ENCODE measurements around the gene UNC119. TPM values are rescaled to one million over a fixed set of nuclear protein-coding genes. Genes with fewer than 3 reads are reported as not detected.
A peak's percentile ranks its signal among the peaks of the same experiment; 100 is the strongest.
"Not testable (repeated sequence)": the region's sequence is repeated elsewhere in the genome, so short reads cannot be mapped to it uniquely, and the experiment has no call there.

Gene UNC119
- 18.8 TPM for total RNA-seq

DNA sequence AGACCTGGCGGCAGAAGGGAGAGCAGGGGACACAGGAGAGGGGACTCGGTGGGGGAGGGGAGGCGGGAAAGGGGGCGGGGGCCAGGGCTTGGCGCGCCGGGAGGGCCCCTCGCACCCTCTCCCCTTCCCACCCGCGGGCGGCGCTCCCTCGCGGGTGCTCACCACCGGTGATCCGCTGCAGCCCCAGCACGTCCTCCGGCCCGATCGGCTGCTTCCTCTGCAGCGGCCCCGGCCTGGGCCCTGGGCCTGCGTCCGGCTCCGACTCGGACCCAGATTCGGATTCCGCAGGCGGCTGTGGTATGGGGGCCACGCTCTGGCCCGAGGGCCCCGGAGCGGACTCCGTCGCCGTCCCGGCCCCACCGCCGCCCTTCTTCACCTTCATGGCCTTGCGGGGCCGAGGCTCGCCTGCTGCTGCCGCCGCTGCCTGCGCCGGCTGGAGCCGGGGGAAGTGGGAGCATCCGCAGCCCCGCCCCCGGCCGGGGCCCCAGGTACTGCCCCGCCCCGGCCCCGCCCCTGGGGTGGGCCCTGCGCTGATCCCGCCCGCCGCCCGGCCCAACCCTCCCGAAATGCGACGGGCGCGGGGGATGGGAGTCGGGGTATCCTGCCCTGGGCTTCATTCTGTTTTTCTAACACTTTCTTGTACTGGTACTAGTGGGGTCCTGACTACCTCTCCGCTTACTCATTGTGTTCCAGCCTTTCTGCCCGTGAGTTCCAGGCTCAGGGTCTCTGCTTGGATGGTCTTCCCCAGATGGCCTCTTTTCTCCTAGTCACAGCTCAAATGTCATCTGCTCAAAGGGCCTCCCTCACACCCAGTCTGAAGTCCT, at the start of gene UNC119:
Gene UNC119 (minus strand): TSS at position 449 of the 824 bp plus-strand sequence. CDS start 67 bp downstream, at position 382.
- peak; percentile 38 for DNase-seq

DNA sequence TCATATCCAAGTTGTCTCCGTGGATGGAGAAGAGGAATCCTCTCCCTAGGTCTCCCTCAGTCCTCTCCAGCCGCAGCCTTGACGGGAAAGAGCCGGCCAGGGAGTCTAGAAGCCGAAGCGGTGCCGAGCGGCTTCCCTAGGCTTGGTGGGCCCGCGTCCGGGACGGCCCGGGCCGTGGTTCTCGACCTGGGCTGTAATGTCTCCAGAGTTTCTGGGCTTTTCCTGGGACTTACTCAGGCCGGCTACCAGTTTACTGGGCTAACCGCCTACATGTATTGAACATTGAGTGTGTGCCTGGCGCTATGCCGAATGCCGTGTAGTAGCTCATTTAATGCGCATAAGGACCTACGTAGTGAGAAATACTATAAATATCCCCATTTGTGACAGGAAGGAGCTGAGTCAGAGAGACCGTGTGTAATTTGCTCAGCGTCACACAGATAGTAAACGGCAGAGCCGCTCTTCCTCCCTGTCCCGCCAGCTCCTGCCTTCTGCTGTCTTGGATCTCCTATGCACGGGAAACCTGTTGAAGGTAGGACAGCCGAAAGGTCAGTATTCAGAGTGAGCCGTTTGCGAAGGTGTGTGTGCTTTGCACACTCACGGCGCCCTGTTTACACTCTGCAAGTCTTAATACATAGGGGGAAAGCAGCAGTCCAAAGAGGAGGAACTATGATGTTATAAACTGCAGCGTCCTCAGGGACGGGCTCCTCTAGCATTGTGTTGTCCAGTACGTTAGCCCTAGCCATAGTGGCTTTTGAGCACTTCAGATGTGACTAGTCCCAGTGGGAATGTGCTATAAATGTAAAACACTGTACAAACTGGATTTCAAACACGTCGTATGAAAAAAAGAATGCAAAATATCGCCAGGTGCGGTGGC, 47.1 kb upstream of the UNC119 start:
- peak; percentile 64 for DNase-seq

DNA sequence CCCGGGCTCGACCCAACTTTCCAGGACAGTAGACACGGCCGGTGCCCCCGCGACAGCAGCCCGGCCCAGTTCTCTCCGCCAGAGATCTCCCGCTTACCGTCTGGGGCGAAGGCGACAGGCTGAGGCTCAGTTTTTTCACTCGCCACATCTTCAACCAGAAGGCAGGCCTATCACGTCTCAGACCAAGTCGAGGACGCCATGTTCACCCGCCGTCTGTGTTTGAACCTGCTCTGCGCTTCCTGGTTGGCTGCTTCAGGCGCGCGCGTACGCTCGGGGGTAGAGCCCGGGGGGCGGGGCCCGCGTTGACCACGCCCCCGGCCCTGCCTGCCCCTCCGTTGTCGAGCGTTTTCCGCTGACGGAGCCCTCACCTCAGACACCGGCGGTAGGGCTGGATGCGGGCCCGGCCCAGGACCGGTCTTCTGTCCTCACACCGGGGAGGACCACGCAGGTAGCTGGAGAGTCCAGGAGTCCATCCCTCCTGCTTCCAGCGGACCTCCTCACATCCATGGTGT, 46.4 kb upstream of the UNC119 start, which contains the start of gene SPAG5:
Gene SPAG5 (minus strand): TSS at position 227 of the 512 bp plus-strand sequence. CDS start 79 bp downstream, at position 148.
- DNase-seq = peak; percentile 88

DNA sequence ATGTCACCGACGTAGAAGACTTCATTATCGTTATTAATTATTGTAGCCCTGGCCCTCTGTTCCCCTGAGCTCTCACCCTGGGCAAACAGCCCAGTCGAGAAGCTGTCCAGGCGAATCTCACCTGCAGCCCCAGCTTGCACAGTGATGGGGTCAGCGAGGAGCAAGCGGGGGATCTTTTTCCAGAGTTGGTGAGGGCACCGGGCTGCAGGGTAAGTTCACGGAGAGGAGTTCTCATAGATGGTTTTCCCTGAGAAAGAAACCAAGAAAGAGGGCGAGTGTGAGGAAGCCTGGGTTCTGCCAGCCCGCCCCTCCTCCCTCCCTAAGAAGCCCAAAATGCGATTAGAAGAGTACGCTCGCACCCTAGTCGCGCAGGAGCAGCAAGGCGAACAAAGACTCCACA, 46.0 kb upstream of the UNC119 start:
- no peak for DNase-seq

DNA sequence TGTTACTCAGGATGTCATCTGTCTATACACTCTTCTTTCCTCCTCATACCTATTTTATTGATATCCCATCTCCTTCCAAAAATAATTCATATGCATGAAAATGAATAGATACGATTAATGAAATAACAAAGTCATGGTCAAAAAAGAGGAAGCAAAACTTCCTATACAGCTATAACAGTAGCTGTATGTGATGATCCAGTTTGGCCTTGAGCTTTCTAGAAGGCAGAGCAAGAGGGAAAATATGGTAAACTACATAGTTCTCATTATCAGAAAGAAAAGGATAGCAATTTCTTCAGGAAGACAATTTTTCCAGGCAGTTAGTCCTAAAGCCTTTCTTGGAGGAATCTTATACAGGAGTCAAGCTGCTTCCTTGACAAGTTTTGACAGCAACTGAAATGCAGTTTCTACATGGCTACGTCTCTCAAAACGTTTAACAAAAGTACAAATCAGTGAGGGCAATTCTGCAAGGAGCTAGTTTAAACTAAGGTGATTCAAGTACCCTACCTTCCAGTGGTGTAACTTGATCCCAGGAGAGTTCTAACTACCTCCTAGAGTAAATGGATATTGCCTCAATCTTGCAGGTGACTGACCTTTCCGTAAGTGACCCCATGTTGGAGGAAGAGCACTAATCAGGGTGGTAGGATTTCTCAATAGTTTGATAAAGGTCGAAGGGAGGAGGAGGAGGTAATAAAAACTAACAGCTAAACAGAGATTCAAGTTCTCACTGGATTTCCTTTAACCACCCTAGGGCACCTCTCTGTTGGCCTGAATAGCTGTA, 45.4 kb upstream of the UNC119 start:
- no peak for DNase-seq

DNA sequence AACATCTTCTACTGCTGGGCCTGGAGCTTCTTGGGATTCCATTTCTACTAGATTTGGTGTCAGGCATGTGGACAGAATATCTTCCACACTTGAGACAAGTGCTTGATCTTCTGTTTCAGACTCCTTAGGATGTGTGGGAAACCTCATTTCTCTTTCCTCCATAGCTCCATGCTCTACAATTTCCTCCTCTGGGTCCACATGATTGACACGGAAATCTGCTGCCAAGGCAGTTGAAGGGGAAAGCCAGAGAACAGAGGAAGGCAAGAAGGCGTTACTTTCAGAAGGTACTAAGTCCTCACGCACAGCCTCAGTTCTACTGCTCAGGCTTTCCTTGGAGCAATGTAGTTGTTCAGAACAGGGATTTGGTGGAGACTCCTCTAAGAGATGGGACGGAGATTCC, 39.8 kb upstream of the UNC119 start:
- no peak for DNase-seq

DNA sequence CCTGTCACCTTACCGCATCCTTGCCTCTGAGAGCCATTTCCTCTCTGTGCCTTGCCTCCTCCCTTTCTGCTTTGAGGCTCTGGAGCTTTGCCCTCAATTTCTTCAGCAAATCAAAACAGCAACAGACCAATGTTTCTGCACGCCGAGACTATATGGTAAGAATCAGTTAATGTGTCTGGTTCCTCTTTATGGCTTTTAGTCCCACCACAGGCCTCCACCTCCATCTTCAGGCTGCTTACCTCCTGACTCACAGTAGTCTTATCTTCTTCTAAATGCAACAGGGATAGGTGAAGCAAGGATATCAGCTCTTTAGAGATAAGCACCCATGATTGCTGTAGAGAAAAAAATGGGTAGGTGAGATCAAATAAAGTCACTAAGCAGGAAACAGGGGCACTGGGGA, 33.4 kb upstream of the UNC119 start:
- no peak for DNase-seq

DNA sequence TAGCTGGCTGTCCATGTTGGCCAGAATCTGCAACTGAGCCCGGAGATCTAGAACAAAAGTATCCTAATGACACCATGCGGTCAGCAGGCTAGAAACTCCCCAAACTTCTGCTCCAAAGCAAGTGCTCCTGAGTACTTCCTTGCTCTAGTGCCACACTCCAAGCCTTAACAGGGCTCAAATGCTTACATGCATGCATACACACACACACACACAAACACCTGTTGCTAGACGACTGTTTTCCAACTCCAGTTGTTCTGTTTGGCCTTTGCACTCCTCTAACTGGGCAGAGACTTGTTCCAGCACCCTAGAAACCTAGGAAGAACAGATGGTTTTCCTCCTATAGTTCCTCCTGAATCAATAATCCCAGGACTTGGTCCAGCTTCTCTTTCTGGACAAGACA, 32.0 kb upstream of the UNC119 start:
- no peak for DNase-seq

DNA sequence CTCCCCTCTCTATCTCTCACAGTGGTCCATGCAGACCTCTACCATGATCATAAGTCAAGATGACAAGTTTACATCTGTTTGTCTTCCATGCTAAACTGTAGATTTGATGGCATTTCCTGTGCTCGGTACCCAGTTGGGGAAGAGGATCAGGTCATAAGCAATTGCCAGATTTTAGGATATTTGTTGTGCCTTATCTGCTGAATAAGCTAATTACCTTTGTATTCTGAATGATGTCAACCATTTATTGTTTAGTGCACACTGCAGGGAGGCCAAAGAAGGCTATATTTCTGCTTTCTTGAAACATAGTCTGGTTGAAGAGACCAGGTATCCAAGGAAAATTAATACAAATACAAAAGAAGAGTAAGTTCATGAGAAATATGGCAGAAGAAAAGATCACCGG, 30.1 kb upstream of the UNC119 start:
- DNase-seq = no peak

DNA sequence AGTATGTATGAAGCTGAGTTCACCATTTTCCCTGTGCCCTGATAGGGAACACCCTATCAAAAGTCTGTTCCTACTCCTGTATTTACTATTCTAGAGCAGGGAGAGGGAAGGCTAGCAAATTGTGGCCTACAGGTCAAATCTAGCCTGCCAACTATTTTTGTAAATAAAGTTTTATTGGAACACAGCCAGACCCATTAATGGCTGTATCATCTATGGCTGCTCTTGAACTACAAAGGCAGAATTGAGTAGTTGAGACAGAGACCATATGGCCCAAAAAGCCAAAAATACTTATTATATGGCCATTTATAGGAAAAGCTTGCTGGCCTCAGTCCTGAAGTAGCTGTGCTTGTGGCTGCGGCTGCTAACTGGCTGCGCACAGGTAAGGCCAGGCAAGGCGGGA, 28.5 kb upstream of the UNC119 start:
- no peak for DNase-seq

DNA sequence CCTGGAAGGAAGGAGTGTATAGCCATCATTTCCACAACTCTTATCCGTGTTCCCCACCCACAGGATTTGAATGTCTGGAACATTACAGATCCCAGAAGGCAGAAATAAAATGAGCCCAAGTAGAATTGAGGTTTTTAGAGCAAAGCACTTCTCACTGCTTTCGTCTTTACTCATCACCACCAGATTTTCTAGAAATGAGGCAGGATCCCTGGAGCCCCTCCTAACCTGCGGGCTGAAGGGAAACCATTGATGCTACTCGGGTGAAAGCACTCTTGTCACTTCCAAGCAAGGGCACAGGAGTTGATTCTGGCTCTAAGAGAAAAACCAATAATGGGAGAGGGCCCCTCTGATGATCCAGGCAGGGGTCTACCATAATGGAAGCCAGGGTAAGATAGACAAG, 27.1 kb upstream of the UNC119 start:
- DNase-seq = no peak

DNA sequence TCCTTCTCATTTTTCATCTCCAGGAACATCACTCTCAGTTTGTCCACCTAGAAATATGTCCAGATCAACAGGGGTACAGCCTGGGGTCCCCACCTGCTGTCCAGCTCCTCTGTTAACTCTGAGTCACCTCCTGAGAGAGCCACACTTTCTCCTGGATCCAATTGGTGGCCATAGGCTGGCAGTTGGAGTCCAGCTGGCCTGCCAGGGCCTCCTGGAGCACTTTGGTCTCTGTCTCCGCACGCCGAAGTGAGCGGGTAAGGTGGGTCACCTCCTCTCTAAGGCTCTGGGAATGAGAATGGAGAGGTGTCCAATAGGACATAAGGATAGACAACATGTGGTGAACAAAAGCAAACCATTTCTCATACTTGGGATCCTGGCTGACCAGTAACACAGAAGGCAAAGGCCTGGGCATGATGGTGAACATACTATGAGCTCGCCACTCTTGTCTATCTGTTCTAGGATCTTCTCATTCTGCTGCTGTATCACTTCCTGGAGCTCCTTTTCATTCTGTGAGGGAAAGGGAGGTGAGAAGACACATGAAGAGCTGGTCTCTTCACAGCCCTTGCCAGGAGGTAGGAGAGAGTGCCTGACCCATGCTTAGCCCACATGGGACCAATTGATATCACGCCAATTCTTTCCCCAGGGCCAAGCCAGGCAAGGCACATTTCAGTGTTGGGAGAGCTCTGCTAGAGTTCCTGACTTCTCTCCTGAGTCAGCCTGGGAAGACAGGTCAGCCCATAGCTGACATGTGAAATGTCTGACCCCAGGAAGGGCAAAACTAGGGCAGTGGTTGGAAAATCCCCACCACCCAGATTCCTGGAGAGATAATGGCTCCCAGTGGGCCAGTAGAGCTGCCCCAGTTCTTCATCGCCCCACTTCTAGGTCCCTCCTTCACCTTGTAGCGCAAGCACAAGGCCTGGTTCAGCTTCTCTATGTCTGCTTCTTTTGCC, 26.1 kb upstream of the UNC119 start:
- DNase-seq = no peak

DNA sequence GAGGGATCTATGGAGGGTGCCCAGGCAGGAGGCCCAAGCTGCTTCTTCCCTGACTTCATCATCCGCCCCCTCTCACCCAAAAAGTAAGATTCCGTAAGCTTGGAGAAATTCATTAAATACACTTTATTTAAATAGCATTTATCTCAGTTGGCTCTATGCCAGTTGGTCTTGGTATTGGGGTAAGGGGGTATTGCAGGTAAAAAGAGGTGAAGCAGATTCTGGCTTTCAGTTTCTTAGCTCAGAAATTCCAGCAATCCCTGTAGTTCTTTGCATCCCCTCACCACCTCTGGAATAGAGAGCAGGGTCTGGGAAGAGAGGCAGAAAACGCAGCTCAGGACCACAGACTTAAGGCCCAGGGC, 25.0 kb upstream of the UNC119 start:
- no peak for DNase-seq

DNA sequence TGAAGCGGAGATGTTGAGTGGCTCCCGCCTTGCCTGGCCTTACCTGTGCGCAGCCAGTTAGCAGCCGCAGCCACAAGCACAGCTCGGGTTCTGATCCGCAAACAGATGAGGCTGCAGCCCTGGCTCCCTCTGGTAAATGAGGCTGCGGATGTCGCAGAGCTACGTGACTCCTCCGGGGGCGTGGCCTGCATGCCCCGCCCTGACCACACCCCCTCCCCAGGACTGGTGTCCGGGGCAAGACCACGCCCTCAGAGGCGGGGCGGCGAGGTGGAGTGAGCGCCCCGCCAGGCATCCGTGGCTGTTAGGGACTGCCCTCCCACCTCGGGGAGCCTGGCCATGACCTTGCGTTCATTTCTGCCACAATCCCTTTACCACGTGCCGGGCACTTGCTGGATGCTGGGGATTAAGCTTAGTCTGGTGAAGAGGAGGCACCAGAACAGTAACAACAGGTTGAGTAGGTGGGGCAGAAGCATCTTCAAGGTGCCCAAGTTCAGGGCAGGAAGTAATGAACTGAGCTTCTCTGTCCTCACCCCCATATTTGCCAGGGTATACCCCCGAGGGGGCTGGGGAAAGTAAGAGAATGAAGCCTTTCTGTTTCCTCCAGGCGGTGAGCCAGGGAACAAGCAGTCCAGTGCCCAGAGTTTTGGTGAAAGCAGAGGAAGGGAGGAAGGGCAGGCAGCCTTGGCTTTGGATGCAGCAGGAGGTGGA, 24.5 kb upstream of the UNC119 start, which contains the start of gene ALDOC:
Gene ALDOC (minus strand): TSS at position 138 of the 708 bp plus-strand sequence. CDS start 1,363 bp downstream, outside the sequence.
- no peak for DNase-seq

DNA sequence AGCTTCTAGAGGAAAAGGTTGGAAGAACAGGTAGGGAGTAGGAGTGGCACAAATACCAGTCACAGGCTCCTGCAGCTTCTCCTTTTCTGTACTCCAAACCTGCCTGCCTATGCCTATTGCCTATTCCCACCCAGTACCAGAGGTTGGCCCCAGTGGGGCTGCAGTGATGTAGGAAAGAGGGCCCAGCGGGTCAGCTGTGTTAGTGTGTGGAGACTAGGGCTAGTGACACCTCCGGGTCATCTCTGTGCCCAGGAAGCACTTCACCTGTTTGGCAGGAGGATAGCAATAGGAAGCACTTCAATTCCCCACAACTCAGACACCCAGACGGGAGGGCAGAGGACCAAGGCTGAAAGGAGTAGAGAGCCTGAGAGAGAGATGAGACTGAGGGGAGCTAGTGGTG, 23.6 kb upstream of the UNC119 start:
- not testable (repeated sequence) for DNase-seq

DNA sequence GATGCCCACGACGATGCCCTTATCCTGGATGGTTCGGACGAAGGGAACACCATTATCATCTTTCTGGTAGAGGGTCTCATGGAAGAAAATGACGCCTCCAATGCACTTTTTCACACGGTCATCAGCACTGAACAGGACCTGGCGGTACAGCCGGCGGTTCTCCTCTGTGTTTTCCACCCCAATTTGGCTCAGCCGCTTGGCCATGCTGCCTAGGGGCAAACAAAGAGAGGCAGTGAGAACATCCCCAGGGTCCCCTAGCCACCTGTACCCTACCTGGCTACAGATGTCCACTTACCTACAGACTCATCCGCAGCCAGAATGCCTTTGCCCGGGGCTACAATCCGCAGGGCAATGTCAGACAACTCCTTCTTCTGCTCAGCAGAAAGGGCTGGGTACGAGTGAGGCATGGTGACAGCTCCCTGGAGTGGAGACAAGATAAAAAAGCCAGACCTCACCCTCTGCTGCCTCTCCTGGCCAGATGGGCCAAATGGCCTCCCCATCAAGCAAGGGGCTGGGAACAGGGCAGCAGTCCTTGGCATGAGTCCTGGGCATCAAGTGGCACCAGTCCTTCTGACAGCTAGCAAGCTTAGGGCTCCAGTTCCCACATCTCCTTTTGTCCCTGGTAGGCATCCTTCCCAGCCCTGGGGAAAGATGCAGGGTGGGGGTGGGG, 22.8 kb upstream of the UNC119 start:
- DNase-seq = no peak

DNA sequence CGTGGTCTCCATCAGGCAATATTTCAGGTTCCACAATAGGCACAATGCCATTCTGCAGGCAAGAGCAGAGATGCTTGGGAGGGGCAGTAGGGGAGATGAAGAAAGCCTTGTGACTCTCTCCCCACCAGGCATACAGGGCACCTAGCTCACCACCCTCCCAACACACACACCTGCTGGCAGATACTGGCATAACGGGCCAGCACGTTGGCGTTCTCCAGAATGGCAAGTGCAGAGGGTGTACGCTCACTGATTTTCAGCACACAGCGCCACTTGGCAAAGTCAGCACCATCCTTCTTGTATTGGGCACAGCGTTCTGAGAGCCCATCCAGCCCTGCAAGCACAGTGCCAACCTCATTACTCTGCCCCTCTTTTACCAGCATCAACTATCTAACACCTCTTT, 22.1 kb upstream of the UNC119 start:
- DNase-seq = no peak

DNA sequence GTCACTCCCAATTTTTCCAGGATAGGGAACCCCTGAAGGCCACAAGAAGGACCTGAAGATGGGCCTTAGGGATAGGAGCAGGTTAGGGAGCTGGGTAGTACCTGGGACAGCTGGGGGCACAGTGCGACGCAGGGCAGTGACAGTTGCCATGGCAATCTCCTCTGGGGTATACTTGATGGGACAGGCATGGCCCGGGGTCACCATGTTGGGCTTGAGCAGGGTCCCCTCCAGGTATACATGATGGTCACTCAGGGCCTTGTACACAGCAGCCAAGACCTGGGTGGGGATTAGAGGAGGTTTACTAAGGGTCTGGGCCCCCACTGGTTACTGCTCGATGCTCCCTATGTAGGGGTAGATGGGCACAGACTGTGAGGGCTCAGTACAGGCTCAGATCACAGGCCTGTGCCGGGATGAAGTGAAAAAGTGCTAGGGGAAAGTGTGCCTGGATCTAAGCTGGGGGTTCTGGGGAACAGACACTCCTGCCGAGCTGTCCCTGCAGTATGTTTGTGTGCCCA, 21.6 kb upstream of the UNC119 start:
- no peak for DNase-seq

DNA sequence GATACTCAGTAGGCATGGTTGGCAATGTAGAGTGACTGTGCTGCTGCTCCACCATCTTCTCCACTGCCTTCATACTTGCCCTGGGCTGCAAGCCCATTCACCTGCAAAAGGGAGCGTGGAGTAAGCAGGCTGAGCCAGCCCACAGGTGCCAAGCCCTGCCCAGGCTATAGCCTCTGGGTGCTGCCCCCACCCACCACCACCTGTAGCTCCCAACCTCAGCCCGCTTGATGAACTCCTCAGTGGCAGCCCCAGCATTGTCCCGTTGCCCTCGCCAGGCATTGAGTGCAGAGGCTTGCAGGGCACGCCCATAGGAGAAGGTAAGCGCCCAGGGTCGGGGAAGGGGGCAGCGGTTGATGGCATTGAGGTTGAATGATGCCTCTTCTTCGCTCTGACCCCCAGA, 21.1 kb upstream of the UNC119 start:
- no peak for DNase-seq

DNA sequence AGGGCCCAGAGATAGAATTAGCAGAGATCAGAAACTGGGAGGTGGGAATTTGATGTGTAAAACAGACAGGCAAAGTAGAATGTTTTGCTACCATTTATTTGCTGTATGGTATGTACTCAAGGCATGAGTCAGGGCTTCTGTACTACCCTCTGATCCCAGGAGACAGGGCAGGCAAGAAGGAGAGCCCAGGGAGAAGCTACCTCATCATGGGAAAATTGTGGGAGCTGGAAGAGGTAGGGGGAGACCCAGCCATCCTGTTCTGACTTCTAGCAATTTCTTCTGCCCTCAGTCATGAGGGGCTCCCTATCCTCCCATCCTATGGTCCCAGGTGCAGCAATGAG, 20.6 kb upstream of the UNC119 start:
- no peak for DNase-seq

All from skin of body (tissue), 2 donors.